PC-9 (cell line): ENCODE measurements around the gene VEPH1.

Source experiments
- CTCF ChIP-seq: fragments of 200-600 bp; sonication (generic); conservative IDR thresholded peaks from 2 replicates; pipeline ENCODE4 v1.6.1; 2017; ENCODE audit warnings: mixed run types, antibody characterized with exemption, mild to moderate bottlenecking, moderate library complexity
- EZH2 ChIP-seq: fragments of 200-600 bp; sonication (generic); IDR thresholded peaks from 2 replicates; pipeline ENCODE4 v1.8.0; 2017; ENCODE audit warnings: antibody characterized with exemption, low read depth

GRCh38 chr3:157488144-157488543, 15.1 kb downstream of the VEPH1 start:
- TF ChIP-seq CTCF = no peak
- no peak for TF ChIP-seq EZH2
